ELR (cell line): Measurements from ENCODE around the gene OTUD4.
"Not testable (repeated sequence)": the region's sequence is repeated elsewhere in the genome, so short reads cannot be mapped to it uniquely, and the experiment has no call there.

Experiments
- DNase-seq: peaks from one replicate; pipeline ENCODE4 v3.0.0-alpha.2; 2015; ENCODE audit warnings: low read depth

The OTUD4 gene, protein sequence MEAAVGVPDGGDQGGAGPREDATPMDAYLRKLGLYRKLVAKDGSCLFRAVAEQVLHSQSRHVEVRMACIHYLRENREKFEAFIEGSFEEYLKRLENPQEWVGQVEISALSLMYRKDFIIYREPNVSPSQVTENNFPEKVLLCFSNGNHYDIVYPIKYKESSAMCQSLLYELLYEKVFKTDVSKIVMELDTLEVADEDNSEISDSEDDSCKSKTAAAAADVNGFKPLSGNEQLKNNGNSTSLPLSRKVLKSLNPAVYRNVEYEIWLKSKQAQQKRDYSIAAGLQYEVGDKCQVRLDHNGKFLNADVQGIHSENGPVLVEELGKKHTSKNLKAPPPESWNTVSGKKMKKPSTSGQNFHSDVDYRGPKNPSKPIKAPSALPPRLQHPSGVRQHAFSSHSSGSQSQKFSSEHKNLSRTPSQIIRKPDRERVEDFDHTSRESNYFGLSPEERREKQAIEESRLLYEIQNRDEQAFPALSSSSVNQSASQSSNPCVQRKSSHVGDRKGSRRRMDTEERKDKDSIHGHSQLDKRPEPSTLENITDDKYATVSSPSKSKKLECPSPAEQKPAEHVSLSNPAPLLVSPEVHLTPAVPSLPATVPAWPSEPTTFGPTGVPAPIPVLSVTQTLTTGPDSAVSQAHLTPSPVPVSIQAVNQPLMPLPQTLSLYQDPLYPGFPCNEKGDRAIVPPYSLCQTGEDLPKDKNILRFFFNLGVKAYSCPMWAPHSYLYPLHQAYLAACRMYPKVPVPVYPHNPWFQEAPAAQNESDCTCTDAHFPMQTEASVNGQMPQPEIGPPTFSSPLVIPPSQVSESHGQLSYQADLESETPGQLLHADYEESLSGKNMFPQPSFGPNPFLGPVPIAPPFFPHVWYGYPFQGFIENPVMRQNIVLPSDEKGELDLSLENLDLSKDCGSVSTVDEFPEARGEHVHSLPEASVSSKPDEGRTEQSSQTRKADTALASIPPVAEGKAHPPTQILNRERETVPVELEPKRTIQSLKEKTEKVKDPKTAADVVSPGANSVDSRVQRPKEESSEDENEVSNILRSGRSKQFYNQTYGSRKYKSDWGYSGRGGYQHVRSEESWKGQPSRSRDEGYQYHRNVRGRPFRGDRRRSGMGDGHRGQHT

DNA sequence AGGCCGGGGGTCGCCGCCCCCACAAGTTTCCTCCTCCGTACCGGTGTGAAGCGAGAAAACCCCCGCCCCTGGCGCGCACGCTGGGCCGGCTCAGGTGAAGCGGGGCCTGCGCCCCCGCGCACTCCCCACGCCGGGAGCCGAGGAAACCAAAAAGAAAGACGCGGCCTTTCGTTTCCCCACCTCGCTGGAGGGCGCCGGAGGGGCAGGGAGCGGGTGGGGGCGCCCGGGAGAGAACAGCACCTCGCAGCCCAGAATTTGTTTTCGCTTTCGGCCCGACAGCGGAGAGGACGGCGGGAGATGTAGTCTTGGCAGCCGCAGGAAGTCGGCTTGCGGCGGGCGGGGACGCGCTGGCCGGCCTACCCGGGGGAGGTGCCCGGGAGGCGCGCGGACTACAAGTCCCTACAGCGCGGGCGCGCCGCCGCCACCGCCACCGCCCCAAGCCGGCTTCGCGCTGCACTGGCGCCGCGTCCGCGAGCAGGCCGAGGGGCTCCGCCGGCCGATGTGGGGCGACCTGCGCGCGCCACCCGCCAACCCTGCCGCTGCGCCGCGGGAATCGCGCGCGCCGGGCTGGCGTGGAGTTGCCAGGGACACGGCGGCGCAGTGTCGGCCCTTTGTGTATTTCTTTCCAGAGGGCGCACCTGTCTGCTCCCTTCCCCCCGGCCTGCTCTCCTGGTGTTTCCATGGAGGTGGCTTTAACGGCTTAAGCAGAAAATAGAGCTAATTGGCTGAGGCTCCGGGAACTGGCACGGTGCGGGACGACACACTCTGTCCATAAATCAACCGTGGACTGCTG, at the start of gene OTUD4:
OTUD4 (minus strand) TSS at position 292 of the 793 bp plus-strand sequence. CDS start 616 bp downstream, outside the sequence.
- peak; percentile 91 for DNase-seq

DNA sequence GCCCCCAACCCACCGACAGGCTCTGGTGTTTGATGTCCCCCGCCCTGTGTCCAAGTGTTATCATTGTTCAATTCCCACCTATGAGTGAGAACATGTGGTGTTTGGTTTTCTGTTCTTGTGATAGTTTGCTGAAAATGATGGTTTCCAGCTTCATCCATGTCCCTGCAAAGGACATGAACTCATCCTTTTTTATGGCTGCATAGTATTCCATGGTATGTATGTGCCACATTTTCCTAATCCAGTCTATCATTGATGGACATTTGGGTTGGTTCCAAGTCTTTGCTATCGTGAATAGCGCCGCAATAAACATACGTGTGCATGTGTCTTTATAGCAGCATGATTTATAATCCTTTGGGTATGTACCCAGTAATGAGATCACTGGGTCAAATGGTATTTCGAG, 42.8 kb upstream of the OTUD4 start:
- DNase-seq, result not testable (repeated sequence)

DNA sequence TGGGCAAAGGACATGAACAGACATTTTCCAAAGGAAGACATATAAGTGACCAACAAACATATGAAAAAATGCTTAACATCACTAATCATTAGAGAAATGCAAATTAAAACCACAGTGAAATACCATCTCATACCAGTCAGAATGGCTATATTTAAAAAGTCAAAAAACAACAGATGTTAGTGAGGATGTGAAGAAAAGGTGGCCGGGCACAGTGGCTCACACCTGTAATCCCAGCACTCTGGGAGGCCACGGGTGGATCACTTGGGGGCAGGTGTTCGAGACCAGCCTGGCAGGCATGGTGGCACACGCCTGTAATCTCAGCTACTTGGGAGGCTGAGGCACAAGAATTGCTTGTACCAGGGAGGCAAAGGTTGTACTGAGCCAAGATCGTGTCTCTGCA, 41.1 kb upstream of the OTUD4 start:
- not testable (repeated sequence) for DNase-seq

DNA sequence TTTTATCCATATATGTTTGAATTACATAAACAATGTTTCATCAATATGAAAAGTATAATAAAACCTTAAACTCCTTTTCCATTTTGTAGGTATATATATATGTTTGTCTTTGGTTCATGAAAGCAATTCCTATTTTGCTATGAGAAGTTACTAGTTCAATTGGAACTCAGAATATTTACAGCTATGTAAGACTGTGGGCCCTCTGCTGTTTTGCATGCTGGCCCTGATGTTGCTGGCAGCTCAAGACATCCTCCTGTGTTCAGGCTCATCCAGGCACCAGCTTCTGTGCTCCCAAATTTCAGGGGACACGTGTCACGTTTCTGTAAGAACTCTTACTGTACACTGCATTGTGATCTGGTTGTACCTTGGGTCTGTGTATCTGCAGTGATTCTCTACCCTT, 38.7 kb upstream of the OTUD4 start:
- no peak for DNase-seq

DNA sequence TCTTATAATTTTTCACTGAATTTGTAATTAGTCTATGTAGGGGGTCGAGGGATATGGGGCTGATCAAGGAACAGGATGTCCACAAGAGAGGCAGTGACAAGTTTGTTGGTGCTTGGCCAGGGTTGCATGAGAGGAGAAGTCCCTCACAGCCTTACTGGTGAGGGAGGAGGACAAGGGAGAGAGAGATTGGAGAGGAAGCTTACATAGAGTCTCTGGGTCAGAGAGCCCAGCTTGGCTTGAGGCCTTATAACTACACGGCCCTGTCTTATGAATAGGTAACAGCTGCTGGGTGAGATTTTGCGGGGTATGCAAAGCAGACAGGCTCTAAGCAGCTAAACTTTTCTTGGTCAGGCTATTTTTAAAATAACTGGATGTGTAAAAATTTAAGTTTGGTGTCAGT, 37.9 kb upstream of the OTUD4 start:
- DNase-seq, result no peak

DNA sequence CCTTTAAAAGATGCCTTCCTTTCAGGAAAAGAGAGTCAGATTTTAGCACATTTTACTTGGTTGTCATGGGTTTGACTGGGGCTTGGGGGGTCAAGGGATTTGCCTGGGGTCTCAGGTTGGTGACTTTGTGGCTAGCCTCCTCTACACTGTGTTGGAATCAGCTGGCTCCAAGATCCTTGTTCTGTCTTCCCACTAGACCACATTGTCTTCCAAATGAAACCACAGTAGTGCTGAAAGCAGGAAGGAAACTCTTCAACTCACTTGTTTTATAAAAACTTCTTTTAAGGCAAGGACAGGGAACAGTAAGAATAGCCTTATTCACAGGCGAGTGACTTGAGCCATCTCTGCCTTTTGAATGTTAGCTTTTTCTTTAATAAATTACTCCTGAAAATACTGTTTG, 37.0 kb upstream of the OTUD4 start:
- no peak for DNase-seq

DNA sequence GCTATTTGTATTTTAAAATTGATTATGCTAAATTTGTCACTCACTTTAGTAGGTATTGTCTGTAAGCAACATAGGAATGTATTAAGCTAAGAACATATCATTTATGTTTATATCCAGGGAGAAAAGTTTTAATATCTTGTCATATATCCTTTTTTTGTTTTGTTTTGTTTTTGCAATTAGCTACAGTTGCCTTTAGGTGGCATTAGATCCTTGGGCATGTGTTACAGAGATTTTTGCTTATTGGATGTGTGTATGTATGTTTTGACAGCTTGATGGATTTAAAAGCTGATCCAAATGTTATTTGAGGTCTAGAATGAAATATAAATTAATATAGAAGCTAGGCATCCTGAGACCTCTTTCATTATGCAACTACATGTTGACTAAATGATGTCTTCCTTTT, 36.1 kb upstream of the OTUD4 start:
- peak; percentile 41 for DNase-seq

DNA sequence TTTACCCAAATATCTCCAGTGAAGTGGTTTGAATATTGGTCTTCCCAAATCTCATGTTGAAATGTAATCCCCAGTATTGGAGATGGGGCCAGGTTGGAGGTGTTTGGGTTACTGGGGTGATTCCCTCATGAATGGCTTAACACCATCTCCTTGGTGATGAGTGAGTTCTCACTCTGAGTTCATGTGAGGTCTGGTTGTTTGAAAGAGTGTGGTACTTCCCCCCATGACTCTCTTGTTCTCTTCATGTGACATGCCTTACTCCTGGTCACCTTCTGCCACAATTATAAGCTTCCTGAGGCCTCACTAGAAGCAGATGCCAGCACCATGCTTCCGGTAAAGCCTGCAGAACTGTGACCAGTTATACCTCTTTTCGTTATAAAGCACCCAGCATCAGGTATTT, 32.9 kb upstream of the OTUD4 start:
- DNase-seq, result no peak

DNA sequence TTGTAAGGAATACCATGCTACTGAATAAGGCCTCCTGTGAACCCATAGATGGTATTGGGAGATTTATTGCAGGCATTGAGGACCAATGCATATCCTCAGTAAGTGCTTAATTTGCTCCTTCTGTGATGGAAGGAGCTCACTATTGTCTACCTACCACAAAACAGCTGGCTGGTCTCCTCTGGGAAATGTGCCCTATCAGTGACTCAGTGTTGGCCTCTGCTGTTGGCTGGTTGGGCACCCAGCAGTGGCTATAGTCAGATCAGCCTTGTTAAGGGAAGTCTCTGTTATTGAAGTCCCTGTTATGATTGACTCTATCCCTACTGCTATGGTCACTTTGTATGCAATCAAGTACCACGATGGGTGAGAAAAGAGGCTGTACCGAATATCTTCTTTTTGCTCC, 27.5 kb upstream of the OTUD4 start:
- DNase-seq, result no peak

DNA sequence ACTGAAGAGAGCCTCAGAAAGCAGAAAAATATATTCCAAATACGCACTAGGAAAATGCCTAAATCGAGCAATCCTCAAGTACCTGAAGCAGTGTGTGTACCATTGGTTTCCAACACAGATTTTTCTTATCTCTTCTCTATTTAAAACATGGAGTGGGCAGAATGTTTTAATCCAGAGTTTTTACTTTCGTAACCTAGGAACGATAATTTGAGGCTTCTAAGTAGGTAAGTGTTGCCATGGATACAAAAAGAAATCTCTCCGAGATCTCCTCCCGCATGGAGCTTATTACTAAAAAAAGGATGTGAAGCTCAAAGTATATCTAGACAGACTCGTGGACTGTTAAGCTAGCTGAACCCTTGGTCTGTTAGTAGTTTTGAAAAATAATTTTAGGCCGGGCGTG, 23.0 kb upstream of the OTUD4 start:
- no peak for DNase-seq

DNA sequence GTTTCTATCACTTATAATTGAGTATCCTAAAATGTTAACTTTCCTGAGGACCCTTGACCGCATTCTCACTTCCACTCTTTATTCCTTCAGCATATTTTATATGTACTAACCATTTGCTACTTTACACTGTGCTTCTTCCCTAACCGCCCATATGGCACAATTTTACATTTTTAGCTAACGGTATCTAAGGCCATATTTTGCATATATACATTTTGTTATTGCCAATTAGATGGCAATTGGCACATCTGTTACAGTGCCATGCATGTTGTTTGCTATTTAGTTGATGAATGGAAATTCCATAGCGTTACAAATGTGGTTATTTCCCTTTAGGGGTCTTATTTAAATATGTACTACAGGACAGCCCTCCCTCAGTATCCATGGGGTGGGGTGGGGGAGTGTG, 20.0 kb upstream of the OTUD4 start:
- no peak for DNase-seq

DNA sequence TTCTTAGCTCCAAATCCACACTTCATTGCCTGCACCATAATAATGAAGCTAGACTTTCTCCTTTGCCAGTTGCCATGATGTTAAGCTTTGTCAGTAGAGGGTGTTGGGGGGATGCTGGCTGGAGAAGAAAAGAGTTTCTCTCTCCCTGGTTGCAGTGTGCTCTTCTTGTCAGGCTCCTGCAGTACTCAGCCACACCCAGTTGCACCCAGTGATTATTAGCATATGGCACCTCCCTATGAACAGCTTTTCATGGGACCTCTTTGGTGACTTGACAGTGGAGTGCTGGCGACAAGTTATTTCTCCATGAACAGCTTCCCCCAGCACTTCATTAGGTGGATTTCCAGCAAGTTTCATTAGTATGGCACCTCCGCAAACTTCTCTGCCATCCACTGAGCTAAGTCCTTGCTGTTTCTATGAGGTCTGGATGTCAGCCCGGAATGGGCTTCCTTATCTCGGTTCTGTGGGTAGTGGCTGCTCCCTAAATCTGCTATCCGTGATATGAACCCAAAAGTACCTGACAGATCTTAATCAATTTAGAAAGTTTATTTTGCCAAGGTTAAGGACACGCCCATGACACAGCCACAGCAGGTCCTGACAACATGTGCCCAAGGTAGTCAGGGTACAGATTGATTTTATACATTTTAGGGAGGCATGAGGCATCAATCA, 18.8 kb upstream of the OTUD4 start:
- DNase-seq, result no peak

DNA sequence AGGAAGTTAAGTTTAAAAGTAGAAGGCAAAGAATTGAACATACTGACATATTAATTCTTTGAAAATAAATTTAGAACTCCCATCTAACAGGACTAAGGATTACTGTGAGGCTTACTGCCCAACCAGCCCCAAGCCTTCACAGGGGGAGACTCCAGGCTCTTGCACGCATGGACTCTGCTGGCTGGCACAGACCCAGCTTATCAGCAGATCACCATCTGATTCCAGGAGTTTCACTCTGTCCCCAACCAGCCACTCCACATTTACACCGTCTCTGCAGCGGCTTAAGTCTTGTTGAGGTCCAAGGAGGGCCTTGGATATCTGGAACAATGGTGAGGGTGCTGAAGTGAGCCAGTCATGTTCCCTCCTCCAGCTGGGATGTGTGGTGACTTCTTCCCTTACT, 16.4 kb upstream of the OTUD4 start:
- DNase-seq, result no peak

DNA sequence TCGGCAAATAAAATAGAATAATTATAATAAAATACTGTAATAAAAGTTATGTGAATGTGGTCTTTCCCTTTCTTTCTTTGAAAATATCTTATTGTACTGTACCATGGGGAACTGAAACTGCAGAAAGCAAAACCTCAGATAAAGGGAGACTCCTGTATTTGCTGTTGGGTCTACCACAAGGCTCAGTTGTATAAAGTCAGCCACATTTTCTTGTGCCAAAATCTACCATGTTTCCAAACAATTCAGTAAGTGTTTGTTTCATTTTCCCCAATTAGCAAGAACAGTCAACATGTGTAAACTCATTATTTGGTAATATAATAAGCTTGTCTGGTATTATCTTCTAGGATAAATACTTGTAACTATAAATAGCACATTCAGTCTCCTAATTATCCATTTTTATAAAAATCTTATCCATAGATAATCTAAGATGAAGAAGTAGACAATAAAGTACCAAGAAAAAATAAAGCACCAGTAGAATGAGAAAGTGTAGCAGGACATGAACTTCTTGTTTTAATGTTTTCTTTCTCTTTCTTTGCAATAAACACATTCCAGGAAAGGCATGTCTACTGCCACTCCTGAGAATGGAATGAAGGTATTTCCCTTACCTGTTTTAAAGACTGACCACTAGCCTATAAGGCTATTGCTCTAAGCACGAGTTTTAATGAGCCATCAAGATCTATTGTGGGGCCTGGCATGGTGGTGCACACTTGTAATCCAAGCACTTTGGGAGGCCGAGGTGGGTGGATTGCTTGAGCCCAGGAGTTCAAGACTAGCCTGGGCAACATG, 15.0 kb upstream of the OTUD4 start:
- DNase-seq, result no peak

DNA sequence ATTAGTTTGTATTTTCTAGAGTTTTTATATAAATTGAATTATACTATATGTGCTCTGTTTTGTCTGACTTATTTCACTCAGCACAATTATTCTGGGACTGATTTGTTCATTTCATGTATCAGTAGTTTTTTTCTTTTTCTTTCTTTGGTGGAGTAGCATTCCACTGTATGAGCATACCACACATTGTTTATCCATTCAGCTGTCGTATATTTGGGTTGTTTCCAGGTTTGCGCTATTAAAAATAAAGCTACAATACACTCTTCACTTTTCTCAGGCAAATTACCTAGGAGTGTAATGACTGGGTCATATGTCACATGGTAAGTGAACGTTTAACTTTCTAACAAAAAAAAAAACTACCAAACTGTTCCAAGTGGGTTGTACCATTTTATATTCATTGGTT, 9.6 kb upstream of the OTUD4 start:
- no peak for DNase-seq

DNA sequence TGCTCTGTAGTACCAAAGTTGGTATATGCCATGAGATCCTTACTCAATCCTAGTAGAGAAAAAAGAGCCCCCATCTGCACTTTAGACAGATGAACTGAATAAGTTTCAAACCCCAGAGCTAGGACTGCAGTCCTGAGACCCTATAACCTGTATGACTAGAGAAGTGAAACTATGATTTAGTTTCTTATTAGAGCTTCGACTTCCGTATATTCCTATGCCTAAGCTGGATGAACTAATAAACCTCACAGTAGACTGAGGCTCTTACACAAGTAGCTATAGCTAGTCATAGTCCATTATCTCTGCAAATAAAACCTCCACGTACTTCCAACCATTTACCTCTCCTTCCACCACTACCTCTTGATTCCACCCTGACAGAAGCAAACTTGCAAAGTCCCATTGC, 6.3 kb upstream of the OTUD4 start:
- no peak for DNase-seq

DNA sequence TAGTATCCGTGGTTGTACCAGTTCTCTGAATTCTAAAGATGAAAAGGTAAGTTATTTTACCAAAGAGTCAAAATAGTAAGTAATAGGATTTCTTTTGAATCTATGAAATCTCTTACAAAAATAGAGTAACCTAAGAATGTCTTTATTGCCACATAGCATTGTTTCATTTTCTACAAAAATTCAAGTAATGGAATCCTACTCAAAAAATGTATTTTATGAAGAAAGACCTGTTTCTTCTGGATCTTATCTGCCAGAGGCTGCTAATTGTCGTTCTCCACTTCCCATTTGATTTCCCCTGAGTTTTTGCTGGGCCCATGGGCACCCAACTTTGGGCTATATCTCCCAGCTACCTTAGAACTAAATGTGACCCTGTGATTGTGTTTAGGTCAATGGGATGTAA, 3.2 kb upstream of the OTUD4 start:
- DNase-seq, result no peak

DNA sequence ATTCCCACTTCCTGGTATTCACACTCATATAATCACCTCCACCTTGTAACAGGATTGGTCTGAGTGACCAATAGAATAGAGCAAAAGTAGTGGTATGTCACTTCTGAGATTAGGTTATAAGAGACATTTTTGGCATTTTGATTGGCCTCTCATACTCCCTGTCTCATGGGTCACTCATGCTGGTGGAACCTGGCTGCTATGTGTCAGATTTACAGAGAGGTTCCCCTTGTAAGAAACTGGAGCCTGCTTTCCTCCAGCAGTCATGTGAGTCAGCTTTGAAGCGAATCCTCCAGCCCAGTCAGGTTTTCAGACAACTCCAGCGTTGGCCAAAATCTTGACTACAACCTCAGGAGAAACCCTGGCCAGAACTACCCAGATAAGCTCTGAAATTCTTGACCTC, 2.6 kb upstream of the OTUD4 start:
- peak; percentile 25 for DNase-seq

DNA sequence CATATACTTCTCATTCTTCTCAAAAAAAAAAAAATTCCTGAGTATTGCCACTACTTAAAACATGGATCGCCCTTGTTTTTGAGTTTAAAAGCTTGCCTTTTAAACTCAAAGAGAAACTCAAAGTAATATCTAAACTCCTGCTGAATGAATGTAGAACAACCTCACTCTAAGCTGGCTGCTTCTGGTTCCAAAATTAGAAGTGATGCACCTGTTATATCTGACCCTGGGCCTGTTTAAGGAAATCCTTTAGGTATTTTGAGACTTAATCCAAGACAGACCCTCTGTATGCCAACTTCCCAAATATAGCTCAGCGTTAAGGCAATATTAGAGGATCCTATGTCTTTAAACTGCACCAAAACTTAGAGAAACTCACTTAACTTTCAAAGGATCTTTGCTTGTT, 1.8 kb upstream of the OTUD4 start:
- no peak for DNase-seq

DNA sequence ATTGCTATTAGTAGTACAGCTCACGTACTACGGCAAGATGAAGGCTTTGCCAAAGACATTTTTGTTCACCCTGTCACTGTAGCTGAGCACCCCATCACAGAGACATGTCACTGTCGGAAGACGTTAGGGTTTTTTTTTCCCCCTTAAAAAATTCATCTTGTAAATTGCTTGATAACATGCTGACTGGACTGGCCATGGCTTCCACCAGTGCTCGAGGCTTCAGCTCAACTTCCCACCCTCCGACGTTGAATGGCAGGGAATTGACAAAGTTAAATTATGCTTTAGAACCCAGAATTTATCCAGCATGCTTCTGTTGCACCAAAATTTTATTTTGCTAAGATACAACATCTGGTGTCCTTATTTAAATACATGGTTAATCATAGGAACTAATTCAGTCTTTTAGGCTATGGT, 707 bp upstream of the OTUD4 start:
- DNase-seq, result no peak

DNA sequence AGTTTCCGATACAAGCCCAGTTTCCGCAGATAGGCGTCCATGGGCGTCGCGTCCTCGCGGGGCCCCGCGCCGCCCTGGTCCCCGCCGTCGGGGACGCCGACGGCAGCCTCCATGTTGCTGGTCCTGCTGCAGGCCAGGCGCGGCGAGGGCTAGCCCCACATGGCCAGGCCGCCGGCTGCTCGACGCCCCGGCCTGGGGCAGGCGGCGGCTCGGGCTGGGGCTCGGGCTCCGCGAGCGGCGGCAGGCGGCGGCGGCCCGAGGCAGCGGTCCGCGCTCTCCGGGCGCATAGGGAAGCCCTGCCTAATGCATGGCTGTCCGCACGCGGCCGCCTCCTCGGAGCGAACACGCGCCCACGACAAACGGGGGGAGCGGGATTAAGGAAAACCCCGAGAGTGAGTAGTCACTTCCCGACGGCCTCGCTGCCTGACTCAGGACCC, 510 bp downstream of the OTUD4 start:
- peak; percentile 52 for DNase-seq
